ENCODE results near the gene SERP1.
"Not testable (repeated sequence)": the region's sequence is repeated elsewhere in the genome, so short reads cannot be mapped to it uniquely, and the experiment has no call there.

DNA sequence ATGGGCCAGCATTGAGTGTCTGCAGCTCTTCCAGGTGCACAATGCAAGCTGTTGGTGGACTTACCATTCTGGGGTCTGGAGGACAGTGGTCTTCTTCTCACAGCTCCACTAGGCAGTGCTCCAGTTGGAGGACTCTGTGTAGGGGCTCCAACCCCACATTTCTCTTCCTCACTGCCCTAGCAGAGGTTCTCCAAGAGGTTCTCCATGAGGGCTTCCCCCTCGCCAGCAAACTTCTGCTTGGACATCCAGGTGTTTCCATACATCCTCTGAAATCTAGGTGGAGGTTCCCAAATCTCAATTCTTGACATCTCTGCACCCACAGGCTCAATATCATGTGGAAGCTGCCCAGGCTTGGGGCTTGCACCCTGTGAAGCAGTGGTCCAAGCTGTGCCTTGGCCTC lies 45.3 kb downstream of the SERP1 start:
- TF ChIP-seq, protein P1, sequence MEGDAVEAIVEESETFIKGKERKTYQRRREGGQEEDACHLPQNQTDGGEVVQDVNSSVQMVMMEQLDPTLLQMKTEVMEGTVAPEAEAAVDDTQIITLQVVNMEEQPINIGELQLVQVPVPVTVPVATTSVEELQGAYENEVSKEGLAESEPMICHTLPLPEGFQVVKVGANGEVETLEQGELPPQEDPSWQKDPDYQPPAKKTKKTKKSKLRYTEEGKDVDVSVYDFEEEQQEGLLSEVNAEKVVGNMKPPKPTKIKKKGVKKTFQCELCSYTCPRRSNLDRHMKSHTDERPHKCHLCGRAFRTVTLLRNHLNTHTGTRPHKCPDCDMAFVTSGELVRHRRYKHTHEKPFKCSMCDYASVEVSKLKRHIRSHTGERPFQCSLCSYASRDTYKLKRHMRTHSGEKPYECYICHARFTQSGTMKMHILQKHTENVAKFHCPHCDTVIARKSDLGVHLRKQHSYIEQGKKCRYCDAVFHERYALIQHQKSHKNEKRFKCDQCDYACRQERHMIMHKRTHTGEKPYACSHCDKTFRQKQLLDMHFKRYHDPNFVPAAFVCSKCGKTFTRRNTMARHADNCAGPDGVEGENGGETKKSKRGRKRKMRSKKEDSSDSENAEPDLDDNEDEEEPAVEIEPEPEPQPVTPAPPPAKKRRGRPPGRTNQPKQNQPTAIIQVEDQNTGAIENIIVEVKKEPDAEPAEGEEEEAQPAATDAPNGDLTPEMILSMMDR (IDR thresholded peaks at IDR 0.05), result not testable (repeated sequence)
- TF ChIP-seq POLR2AphosphoS5 (IDR thresholded peaks at IDR 0.05), result not testable (repeated sequence)

All from esophagus muscularis mucosa (tissue), 3 donors.